ENCODE data around the gene TBC1D5.

The TBC1D5 gene

DNA sequence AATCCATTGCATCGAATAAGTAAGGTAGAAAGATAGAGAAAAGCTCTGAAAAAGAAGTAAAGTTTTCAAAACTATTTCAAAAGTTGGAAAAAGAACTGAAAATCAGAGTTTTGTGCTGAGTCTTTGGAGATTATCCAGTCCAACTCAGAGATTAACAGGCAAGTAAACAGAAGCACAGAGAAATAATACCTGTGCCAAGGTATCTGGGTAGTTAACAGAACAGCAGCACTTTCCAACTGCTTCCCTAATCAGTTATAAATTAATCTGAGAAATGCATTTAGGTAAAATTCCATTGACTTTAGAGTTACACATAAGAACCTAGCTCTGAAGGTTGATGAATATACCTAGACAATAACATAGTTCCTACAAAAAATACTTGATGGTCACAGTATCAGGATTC lies 355.3 kb downstream of the TBC1D5 start:
- Histone ChIP-seq H3K9me2 (replicated peaks; ENCODE audit: low read depth, low read length) (no peaks in the 10 kb centered on the region), H3K27me3 (ENCODE audit: insufficient read depth, low read length, poor library complexity, severe bottlenecking) (no peaks in the 10 kb centered on the region), H2AFZ (ENCODE audit: low read length) (no peak overlapping the region), H3K4me1 (ENCODE audit: insufficient read depth, low read length, poor library complexity, severe bottlenecking) (no peaks in the 10 kb centered on the region), H3K9me3 (ENCODE audit: insufficient read depth, low read depth, low read length) (no peaks in the 10 kb centered on the region), H4K20me1 (ENCODE audit: insufficient read depth, low read length, poor library complexity, severe bottlenecking) (no peaks in the 10 kb centered on the region), H3K36me3 (ENCODE audit: insufficient read depth, low read length) (peaks cover 15% of the 10 kb centered on the region; the same call in 1 of the 2 replicates), H3K9ac (ENCODE audit: low read depth, low read length, poor library complexity, severe bottlenecking) (no peak overlapping the region), H3F3A (ENCODE audit: low read depth) (no peaks in the 10 kb centered on the region), H3K79me2 (ENCODE audit: insufficient read depth, low read length) (no peaks in the 10 kb centered on the region), H3K4me3 (ENCODE audit: low read length, poor library complexity, severe bottlenecking) (no peak overlapping the region), H3K4me2 (ENCODE audit: low read depth, low read length, poor library complexity, severe bottlenecking) (no peak overlapping the region)
- TF ChIP-seq EZH2phosphoT487 (IDR thresholded peaks at IDR 0.05; ENCODE audit: borderline replicate concordance) = no peak
- TF ChIP-seq, protein P1, sequence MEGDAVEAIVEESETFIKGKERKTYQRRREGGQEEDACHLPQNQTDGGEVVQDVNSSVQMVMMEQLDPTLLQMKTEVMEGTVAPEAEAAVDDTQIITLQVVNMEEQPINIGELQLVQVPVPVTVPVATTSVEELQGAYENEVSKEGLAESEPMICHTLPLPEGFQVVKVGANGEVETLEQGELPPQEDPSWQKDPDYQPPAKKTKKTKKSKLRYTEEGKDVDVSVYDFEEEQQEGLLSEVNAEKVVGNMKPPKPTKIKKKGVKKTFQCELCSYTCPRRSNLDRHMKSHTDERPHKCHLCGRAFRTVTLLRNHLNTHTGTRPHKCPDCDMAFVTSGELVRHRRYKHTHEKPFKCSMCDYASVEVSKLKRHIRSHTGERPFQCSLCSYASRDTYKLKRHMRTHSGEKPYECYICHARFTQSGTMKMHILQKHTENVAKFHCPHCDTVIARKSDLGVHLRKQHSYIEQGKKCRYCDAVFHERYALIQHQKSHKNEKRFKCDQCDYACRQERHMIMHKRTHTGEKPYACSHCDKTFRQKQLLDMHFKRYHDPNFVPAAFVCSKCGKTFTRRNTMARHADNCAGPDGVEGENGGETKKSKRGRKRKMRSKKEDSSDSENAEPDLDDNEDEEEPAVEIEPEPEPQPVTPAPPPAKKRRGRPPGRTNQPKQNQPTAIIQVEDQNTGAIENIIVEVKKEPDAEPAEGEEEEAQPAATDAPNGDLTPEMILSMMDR (conservative IDR thresholded peaks at IDR 0.05; ENCODE audit: low read length) = no peak

DNA sequence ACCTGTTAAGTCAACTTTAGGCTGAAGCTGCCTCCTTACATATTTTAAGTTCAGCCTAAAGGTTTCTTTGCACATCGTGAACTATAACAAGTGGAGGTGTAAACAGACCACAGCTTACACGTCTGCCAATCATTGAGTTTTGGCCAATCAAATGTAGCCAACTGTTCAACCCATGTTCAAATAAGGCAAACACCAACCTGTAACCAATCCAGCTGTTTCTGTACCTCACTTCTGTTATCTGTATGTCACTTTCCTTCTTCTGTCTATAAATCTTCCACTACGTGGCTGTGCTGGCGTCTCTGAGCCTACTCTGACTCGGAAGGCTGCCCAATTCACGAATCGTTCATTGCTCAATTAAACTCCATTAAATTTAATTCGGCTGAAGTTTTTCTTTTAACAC lies 356.0 kb downstream of the TBC1D5 start:
- Histone ChIP-seq H2AFZ (ENCODE audit: low read length) (no peak overlapping the region), H3K4me2 (ENCODE audit: low read depth, low read length, poor library complexity, severe bottlenecking) (no peak overlapping the region), H3K9me2 (replicated peaks; ENCODE audit: low read depth, low read length) (no peaks in the 10 kb centered on the region), H3K36me3 (ENCODE audit: insufficient read depth, low read length) (peaks cover 15% of the 10 kb centered on the region; the same call in 1 of the 2 replicates), H3K4me1 (ENCODE audit: insufficient read depth, low read length, poor library complexity, severe bottlenecking) (no peaks in the 10 kb centered on the region), H3F3A (ENCODE audit: low read depth) (no peaks in the 10 kb centered on the region), H3K27me3 (ENCODE audit: insufficient read depth, low read length, poor library complexity, severe bottlenecking) (no peaks in the 10 kb centered on the region), H3K9ac (ENCODE audit: low read depth, low read length, poor library complexity, severe bottlenecking) (no peak overlapping the region), H3K9me3 (ENCODE audit: insufficient read depth, low read depth, low read length) (no peaks in the 10 kb centered on the region), H3K4me3 (ENCODE audit: low read length, poor library complexity, severe bottlenecking) (no peak overlapping the region), H4K20me1 (ENCODE audit: insufficient read depth, low read length, poor library complexity, severe bottlenecking) (no peaks in the 10 kb centered on the region), H3K79me2 (ENCODE audit: insufficient read depth, low read length) (no peaks in the 10 kb centered on the region)
- no peak for TF ChIP-seq EZH2phosphoT487 (IDR thresholded peaks at IDR 0.05; ENCODE audit: borderline replicate concordance)
- TF ChIP-seq, protein P1 (conservative IDR thresholded peaks at IDR 0.05; ENCODE audit: low read length) = no peak

DNA sequence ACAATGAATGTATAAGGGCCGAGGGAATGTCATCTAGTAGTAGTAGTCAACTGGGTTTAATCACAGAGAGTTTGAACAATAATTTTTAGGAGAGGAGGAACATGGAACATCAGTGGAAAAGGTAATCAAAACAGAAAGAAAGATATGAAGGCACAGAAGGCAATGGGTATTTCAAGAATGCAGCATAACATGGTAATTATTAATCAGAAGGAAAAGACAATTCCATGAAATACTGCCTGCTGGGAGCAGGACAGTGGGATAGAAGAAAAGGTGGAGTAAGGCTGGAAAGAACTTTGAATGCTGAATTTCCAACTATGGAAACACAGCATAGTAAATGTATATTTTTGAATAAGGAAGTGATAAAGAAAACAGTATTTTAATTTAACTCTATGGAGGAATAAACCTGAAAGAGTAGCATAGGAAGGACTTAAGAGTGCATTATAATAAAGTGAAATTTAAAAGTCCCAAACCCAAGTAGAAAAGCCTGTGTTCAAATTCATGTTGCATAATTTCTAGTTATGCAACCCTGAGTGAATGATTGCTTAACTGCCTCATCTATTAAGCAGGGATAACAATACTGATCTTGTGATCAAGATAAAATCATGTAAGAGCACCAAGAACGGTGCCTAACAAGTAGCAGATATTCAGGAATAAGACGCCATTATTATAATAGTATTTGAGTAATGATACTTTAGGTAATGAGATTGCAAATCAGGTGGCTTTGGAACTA lies 357.7 kb downstream of the TBC1D5 start:
- Histone ChIP-seq H3K9me2 (replicated peaks; ENCODE audit: low read depth, low read length) (no peaks in the 10 kb centered on the region), H2AFZ (ENCODE audit: low read length) (no peak overlapping the region), H3K36me3 (ENCODE audit: insufficient read depth, low read length) (peaks cover 15% of the 10 kb centered on the region; the same call in 1 of the 2 replicates), H3K4me3 (ENCODE audit: low read length, poor library complexity, severe bottlenecking) (no peak overlapping the region), H3K4me1 (ENCODE audit: insufficient read depth, low read length, poor library complexity, severe bottlenecking) (no peaks in the 10 kb centered on the region), H4K20me1 (ENCODE audit: insufficient read depth, low read length, poor library complexity, severe bottlenecking) (no peaks in the 10 kb centered on the region), H3F3A (ENCODE audit: low read depth) (no peaks in the 10 kb centered on the region), H3K27me3 (ENCODE audit: insufficient read depth, low read length, poor library complexity, severe bottlenecking) (no peaks in the 10 kb centered on the region), H3K9me3 (ENCODE audit: insufficient read depth, low read depth, low read length) (no peaks in the 10 kb centered on the region), H3K79me2 (ENCODE audit: insufficient read depth, low read length) (no peaks in the 10 kb centered on the region), H3K9ac (ENCODE audit: low read depth, low read length, poor library complexity, severe bottlenecking) (no peak overlapping the region), H3K4me2 (ENCODE audit: low read depth, low read length, poor library complexity, severe bottlenecking) (no peak overlapping the region)
- TF ChIP-seq, protein P1 (conservative IDR thresholded peaks at IDR 0.05; ENCODE audit: low read length) = no peak
- no peak for TF ChIP-seq EZH2phosphoT487 (IDR thresholded peaks at IDR 0.05; ENCODE audit: borderline replicate concordance)

Data from Loucy (cell line).